Tibial nerve (tissue), 3 donors: ENCODE measurements around the gene ANXA6.

Source experiments
- CTCF ChIP-seq, 5 experiments: fragments of 200-600 bp in 3 of 5; fragments of 450-650 bp in 2 of 5; sonication (generic) in 3 of 5; IDR thresholded peaks; one replicate each; pipeline ENCODE4 v1.5.1; 2016 to 2019; ENCODE audit warnings: antibody characterized with exemption in 5 of 5, mild to moderate bottlenecking in 3 of 5, moderate library complexity in 2 of 5
- POLR2A ChIP-seq, 2 donors: fragments of 450-650 bp; IDR thresholded peaks; one replicate each; pipeline ENCODE4 v1.6.1; 2017; ENCODE audit warnings: antibody characterized with exemption in 2 of 2, mild to moderate bottlenecking in 2 of 2, moderate library complexity in 2 of 2

- TF ChIP-seq POLR2A (IDR thresholded peaks at IDR 0.05), result no peak
- TF ChIP-seq CTCF (IDR thresholded peaks at IDR 0.05), result no peak
These were observed 1.6 kb downstream of the ANXA6 start for GRCh38 chr5:151155775-151156506.
